Forelimb muscle (tissue), 1 donor: ENCODE results near the gene C11orf87. TPM values are rescaled to one million over a fixed set of nuclear protein-coding genes. Genes with fewer than 3 reads are reported as not detected.

Source experiments
- DNase-seq: peaks from one replicate; pipeline ENCODE4 v3.0.0-alpha.2; 2013; ENCODE audit warnings: low read depth
- polyA plus RNA-seq: library from polyadenylated mRNA; unstranded; fragments of 120-200 nt; gene quantifications from one replicate; pipeline ENCODE4 v1.2.1, GENCODE V29; 2013; ENCODE audit not compliant: insufficient read length

Gene C11orf87
- polyA plus RNA-seq, result 0.06 TPM

DNA sequence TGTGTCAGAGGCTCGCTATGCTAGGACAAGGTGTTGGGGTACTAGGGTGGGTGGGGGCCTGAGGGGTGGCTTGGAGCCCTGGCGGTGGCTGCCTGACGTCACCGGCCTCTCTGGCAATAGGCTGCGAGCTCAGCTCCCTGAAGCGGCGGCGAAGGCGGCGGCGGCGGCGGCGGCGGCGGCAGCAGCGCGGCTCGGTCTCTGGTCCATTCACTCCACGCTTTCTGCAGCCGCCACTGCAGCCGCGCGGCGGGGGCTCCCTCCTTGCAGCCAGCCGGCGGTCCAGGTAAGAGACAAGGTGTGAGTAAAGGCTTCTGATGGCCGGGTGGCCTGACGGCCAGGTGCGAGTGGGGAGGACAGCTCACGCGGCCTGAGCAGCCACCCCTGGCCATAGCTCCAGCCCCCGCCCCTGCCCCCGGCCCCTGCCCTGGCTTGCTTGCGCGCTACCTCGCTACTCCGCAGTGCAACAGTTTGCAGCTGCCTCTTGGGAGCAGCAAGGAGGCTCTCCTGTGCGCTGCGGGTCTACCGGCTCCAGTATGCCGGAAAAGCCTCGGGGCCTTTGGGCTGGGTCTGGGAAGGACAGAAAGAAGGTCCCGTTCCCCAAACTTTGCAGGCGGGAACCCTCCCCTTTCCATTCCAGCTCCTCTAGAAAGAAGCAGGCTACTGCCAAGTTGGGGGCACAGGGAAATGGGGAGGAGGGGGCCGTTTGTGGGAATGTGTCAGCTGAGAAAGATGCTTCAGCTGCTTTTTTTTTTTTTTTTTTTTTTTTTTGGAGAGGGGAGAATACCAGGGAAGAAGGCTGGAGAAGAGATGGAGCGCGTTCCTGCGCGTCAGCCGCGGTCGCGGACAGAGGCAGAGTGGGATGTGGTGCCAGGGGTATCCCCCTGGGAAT, at the start of gene C11orf87:
Gene C11orf87, plus strand, starts transcription at position 210 of the 889 bp plus-strand sequence. CDS start 1,444 bp downstream, outside the sequence.
- no peak for DNase-seq

DNA sequence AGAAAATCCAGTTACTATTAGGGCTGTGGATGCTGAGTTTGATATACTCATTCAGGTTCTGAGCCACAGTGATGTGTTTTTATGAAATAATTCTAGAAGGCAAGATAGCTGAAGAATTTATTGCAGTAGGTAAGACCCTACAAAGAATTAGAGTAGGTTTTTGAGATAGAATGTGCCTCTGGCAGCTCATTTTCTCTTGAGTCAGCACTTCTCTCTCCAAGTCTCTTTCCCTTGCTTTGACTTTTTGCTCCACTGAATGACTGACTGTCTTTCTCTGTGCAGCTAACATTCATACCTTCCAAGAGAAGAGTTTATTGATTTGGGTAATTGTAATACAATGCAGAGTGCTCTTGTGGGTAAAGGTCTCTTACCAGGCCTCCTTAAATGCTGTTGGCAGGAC, 48.0 kb upstream of the C11orf87 start:
- no peak for DNase-seq

DNA sequence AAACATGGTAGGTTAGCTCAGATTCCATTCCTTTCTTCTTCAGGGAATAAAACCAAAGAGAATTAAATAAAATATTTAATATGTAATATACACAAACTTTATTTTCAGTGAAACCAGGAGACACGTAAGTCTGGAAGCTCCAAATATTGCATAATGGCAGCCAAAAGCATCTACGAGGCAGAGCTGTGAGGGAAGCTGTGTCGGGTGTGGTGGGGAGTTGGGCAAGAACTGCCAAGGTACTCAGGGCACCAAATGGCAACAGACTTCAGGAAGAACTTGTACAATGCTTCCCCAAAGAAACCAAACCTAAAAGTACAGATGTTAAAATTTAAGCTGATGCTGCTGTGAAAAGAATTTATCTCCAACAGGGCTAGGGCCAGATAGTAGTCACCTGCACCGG, 47.5 kb upstream of the C11orf87 start:
- DNase-seq, result no peak

DNA sequence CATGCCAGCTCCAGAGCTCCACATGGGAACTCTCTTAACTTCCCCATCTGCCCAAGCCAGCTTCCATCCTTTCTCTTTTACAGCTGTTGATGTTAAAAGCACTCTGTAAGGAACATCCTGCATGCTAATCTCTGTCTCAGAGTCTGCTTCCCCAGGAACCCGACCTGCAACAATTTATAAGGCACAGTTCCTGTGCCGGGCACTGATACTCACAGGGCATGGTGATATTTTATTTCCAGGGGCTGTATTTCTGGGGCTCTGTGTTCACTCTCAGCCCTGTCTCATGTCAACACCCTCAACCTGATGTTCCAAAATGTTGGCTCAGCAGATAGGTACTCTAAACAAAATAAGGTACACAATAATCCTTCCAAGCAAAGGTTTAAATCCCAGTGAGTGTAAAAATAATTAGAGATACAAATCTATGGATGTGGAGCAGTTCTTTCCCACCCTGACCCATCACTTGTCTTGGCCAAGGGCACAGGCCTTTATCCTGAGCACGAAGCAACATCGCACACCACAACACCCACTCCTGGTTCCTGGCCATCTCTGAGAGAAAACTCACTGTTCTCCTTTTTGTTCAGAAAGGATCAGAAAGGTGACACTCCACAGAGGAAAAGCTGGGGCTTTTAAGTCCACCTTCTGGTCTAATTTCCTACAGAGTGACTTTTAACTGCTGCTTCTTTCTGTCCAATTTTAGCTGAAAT, 44.8 kb upstream of the C11orf87 start:
- DNase-seq, result no peak

DNA sequence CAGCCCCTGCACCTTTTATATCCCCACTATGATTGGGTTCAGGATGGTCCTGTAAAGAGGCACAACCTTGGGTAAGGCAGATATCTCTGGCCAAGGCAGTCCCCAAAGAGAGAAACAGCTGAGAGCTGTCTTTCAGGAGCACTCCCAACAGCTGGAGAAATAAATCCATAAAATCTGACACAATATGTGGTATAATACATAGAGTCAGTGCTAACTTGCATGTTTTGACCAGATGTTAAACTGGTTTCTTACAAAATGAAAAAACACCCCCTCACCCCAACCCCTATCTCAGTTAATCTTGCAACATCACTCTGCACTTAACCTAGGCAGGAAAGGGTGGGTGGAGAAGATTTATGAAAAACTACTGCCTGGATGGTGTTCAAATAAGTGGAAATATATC, 44.0 kb upstream of the C11orf87 start:
- DNase-seq, result no peak

DNA sequence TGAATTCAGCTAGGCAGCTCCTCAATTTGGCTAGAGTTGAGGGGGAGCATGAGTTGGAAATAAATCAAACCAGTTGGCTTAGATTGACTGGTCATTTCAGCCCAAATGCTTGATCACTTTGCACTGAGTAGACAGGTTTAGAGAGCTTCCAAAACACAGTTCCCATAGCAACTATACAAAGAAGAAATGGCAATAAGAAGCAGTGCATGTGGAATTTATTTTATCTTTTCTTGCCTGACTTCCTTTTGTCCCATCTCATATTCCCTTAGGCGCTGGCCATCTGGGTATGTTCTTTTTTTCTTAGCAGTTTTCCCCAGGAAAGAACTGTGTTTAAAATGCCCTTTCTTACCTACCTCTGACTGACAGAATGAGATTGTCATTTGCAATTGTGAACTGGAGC, 38.7 kb upstream of the C11orf87 start:
- DNase-seq, result peak; percentile 34

DNA sequence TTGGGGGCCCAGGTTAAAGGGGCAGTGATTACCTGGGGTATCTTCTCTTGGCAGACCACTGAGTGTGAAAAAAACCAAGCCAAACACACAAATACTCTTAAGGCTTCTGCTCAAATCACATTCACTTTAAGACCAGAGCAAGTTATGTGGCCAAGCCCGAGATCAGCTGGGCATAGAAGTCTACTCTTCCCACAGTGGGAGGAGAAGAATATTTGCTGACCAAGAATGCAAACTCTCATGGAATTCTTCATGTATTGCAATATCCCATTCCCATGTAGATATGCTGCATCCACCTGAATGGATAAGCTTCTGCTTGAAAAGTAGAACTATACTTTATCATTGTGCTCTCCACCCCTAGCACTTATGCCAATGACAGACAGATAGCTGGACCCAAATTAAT, 37.1 kb upstream of the C11orf87 start:
- no peak for DNase-seq

DNA sequence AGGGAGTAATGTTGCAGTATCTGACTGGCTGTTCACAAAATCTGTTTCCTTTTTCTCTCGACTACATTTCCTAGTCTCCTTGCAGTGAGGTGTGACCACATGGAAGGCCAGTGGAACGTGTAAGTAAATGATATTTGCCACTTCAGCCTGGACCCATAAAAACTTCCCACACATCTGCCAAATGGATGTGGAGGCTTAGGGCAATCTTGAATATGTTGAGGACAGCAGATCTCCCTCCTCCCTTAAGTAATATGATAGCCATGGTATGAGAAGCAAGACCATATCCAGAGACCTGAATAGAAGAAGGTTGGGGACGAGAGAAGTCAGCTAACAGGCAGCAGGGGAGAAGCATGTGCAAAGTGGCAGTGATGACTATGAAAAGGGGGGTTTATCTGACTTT, 33.0 kb upstream of the C11orf87 start:
- DNase-seq, result no peak

DNA sequence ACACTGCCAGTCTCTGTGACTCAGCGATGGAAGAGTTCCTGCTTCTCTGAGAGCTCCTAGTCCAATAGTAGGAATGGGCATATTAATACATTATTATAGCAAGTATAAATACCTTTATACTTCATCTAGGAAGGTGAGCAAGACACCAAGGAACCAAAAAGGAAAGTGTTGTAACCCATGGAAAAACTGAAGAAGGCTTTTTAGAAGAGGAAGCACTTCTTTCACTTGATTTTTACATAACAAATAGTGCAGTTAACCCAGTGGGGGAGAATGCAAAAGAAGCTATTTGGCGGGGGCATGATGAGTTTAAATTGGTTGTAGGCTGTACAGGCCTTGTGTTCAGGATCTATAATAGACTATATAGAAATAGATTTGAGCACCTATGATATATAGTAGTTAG, 31.2 kb upstream of the C11orf87 start:
- DNase-seq, result no peak

DNA sequence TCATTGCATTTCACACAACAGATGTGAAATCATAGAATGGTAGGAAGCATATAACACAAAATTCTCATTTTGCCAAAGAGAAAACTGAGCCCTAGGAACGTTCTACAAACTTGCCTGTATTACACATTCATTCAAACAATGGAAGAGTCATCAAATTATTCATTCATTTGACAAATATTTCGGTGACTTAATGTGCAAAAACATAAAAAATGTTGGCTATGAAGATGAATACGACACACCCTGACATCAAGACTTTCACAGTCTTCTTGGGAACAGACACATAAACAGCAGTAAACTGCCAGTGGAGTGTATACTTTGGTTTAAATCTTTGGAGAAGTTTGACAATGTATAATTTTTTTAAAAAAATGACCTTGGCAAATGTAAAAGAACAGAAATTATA, 20.4 kb upstream of the C11orf87 start:
- no peak for DNase-seq

DNA sequence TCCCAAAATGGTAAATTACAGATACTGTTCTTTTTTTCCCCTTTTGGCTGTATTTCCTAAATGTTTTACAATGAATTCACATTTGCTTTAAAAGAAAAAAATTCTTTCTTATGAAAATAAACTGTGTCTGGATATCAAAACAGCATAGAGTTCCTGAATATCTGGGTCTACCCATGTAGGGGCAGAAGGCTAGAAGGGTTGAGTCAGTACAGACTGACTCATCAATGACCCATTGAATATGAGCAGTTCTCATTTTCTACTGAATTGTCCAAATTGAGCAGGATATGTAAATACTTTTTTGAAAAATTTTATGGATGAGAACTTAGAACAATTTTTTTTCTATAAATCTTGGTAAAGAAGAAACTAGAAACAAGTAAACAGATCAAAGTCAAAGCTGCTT, 16.3 kb upstream of the C11orf87 start:
- no peak for DNase-seq

DNA sequence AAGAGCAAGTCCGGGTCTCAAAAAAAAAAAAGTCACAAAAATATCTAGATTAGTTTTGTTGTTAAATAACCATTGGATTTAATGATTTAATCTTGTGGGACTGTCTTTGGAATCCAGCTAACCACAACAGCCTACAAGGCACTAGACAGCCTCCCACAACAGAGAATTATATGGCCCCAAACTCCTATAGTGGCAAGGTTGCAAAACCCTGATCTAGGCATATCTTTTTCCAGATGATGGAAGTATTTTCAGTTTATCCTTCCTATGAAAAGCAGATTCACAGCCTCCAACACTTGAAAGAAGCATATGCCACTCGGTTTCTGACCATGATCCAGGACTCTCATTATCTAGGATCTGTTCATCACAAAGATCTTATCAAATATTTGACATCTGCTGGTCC, 5.4 kb upstream of the C11orf87 start:
- no peak for DNase-seq

DNA sequence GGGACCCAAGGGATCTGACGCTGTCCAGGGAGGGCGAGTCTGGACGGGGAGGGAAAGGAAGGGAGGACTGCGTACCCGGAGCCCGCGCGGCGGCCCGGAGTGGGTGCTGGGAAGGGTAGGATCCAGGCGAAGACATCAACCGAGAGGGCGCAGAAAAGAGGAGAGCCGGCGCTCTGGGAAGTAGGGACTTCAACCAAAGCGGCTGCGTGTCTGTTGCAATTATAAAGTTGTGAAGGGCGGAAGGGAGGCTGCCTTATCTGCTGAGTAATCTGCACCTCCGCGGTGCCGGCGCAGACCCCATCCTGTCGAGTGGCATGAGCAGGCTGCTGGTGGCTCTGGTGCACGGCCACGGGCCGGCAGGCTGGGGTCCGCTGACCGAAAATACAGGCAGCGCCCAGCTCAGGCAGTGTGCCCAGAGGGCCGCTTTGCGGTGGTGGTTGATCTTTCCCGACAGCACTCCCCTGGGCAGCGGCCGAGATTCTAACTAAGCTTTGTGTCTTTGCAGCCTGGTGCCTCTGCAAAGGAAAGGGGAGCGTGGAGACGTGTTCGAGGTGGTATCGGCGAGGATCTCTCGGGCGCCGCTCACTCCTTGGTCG, 978 bp downstream of the C11orf87 start:
- DNase-seq, result no peak

DNA sequence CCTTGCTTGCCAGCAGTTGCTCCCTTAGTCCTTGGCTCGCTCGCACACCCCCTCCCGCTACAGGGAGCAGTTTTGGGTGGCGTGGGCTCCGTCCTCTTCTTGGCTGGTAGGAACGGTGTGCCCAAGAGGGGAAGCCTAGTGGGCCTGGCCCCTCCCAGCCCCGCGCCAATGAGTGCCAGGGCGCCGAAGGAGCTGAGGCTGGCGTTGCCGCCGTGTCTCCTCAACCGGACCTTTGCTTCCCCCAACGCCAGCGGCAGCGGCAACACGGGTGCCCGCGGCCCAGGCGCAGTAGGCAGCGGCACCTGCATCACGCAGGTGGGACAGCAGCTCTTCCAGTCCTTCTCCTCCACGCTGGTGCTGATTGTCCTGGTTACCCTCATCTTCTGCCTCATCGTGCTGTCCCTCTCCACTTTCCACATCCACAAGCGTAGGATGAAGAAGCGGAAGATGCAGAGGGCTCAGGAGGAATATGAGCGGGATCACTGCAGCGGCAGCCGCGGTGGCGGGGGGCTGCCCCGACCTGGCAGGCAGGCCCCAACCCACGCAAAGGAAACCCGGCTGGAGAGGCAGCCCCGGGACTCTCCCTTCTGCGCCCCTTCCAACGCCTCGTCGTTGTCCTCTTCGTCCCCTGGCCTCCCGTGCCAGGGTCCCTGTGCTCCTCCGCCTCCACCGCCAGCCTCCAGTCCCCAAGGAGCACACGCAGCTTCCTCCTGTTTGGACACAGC, 1.6 kb downstream of the C11orf87 start:
- DNase-seq, result no peak

DNA sequence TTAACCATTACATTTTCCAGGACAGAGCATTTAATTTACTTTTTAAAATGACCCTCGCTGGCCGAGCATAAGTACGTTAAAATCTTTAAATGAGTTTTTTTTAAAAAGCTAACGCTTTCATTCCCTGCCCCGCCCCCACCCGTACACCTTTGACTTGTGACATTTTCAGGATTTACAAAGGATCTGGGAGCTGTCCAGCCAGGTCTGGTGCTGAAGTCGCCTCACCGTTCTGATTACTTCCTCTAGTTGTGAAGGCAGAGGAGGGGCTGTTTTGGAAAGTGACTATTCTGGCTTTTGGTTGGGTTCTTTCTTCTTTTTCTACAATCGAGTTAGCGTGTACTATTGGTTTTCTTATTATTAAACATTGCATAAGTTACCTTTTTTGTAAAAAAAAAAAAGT, 2.9 kb downstream of the C11orf87 start:
- DNase-seq, result no peak

DNA sequence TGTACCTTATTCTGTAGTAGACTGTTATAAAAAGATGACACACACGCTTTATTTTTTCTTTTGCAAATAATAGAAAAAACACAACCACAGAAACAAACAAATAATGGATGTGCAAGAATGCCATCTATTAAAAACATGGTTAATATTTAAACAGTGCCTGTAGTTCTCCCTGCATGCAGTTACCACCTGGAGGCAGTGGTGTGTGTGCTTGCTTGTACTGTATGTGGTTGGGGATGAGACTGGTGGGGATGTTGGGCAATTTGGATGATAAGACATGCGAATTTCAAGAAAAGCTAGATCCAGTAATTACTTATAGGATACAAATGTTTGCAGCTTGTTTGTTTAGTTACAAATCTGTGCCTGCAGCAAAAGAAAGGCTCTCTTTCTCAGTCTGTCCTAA, 3.6 kb downstream of the C11orf87 start:
- DNase-seq, result no peak

DNA sequence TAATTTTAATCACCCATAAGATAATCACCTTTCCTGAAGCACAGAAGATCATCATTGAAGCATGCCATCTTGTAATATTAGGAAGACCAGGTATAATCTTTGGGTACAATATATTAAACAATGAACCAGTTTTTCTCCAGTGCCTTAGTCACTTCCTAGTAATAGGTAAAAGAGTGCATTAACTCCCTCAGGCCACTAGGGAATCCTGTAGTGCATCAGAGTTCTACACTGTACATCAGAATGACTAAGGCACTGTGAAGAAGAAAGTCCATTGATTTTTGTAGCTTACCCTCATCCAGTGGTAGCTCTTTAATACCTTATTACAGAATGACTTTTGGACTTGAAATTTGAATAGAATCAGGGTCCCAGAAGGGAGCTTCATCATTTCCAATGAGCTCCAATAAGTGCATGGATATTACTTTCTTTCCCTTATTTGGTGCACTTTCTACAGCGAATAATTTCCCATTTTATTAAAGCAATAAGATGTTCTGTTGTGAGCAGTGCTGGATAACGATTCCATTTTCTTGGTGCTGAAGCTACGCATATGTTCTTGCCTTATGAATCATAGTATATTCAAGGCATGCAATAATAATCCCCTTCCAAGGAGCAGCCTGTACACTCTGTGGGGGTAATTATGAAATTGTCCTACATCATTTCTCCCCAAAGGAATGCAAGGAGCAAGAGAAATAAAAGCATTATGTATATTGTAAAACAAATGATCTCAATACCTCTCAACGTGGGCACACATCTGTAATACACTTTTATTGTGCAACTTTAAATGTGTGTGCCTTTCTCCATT, 4.7 kb downstream of the C11orf87 start:
- DNase-seq, result no peak

DNA sequence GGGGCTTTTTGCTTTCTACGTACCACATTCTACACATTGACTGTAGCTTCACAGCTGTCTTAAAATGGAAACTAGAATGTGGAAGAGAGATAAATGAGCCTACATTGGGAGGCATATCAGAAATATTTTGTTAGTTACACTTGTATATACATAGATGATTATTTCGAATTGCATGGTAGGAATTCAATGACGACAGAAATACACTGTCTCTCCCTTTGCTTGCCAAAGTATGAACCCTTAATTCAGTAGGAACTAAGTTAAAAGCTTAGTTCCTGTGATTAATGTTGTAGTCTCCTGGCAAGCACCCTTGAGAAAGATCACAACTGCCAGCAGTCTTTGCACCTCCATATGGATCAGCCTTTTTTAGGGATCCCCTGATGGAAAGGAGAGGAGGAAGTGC, 10.1 kb downstream of the C11orf87 start:
- no peak for DNase-seq

DNA sequence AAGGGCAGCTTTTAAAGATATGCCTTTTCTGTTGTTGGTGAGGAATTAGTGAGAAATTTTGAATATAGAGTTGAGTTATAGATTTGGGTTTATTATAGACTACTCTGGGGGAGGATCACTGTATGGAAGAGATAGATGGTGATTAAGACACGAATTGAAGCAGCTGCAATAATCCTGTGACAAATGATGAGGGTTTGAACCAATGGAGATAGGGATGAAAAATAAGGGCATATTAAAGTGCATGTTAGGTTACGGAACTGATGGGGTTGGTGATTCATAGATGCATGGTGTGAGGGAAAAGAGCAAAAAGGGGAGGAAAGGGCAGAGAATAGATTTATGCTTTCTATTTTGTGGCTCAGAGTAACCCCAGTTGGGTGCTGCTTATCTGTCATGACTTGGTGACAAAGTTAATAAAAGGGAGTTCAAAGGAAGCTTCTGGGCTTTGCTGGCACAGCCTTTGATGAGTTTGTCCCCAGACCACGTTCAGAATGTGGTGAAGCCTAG, 11.8 kb downstream of the C11orf87 start:
- no peak for DNase-seq

DNA sequence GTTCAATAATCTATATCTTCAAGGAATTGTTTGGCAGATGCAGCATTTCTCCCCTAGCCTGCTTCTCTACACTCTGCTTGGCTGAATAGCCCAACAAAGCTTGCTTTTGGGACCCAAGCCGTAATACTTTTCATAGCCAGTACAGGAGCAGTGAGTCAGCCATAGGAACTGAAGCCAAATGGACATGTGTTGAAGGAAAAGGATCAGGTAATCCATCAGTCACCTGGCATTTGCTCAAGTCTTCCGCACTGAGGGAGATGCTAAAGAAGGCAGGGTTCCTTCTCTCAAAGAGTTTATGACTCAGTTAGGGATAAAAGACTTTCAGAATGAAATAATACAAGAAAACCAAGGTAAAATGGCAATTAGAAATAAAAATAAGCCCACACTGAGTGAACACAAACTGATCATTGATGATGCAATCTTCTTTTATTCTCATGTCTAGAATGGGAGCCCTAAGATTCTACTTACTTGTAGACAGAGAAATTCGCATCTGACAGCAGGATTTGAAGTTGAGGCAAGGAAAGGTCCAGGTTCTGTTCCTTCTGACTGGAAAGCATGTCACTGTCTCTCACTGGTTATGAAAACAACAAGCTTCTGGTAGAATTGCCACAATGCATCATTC, 13.2 kb downstream of the C11orf87 start:
- no peak for DNase-seq

DNA sequence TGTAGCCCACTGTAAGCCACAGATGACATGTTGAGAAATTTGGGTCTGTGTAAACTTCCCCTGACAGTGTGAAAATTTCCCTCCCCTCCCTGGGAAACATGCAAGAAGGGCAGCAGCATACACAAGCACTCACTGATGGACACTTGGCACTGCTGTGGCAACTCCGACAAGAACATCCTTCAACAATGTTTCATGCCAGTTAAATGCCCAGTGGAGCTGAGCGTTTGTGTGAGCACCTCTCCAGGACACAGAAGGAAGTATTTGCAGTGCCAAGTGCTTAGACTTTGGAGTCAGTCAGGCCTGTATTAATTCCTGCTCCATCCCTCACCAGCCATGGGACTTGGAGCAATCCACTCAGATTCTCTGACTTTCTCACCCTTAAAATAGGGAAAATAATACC, 17.7 kb downstream of the C11orf87 start:
- no peak for DNase-seq
